Measurements from ENCODE around the gene IGSF9. TPM values are rescaled to one million over a fixed set of nuclear protein-coding genes. Genes with fewer than 3 reads are reported as not detected.

Gene IGSF9
- total RNA-seq, 2 experiments from 2014 or later: not detected

GRCh38 chr1:159922511-159923202 lies 22.8 kb downstream of the IGSF9 start:
- Histone ChIP-seq H3K4me3 (ENCODE audit: low read length) (peak overlapping the region; percentile 98), H3K36me3 (ENCODE audit: insufficient read depth, low read length) (peaks cover 55% of the 10 kb centered on the region), H3K9me3 (ENCODE audit: control insufficient read depth in 1 of 2, insufficient read depth in 1 of 2, low read length in 2 of 2) (no peaks in the 10 kb centered on the region), H3K4me1 (ENCODE audit: insufficient read depth, low read length) (peaks cover 73% of the 10 kb centered on the region), H3K27ac (ENCODE audit: low read depth in 1 of 2, low read length in 2 of 2) (peak overlapping the region; percentile 99 to 100), H3K27me3 (ENCODE audit: control insufficient read depth in 1 of 2, insufficient read depth in 2 of 2, low read length in 2 of 2) (no peaks in the 10 kb centered on the region)
- DNase-seq: no peak
- peaks cover 73% of the 10 kb centered on the region for H3K36me3 Mint-ChIP-seq (ENCODE audit: low read depth)
- peak overlapping the region; percentile 94 for H3K27ac Mint-ChIP-seq
- TF ChIP-seq CTCF (IDR thresholded peaks at IDR 0.05): no peak
- no peaks in the 10 kb centered on the region for H3K27me3 Mint-ChIP-seq
- intact Hi-C loops (cut with DNase I, micrococcal nuclease): loop anchor here (2.0 to 10.0 kb wide), 3 partner anchors 30 to 362 kb away; partner anchors contain the start of gene PEX19 (in 1 of the 2)
- peaks cover 53% of the 10 kb centered on the region for H3K4me1 Mint-ChIP-seq (ENCODE audit: low read depth)
- no peak for ATAC-seq (ENCODE audit: poor library complexity)
- ChIA-PET CTCF (interaction anchor here (0.7 to 4.5 kb wide), 6 partner anchors 15 to 329 kb away, joined by 3 to 27 read pairs (median 4); partner anchors contain the start of gene DUSP23), POLR2A (interaction anchor here (0.7 to 3.5 kb wide), 10 partner anchors 14 to 1827 kb away, joined by 3 to 18 read pairs (median 6); partner anchors contain the start of genes DCAF8, DUSP12, DUSP23 and IGSF8)
- no peaks in the 10 kb centered on the region for H3K9me3 Mint-ChIP-seq
- peak overlapping the region; percentile 94 for H3K4me3 Mint-ChIP-seq

DNA sequence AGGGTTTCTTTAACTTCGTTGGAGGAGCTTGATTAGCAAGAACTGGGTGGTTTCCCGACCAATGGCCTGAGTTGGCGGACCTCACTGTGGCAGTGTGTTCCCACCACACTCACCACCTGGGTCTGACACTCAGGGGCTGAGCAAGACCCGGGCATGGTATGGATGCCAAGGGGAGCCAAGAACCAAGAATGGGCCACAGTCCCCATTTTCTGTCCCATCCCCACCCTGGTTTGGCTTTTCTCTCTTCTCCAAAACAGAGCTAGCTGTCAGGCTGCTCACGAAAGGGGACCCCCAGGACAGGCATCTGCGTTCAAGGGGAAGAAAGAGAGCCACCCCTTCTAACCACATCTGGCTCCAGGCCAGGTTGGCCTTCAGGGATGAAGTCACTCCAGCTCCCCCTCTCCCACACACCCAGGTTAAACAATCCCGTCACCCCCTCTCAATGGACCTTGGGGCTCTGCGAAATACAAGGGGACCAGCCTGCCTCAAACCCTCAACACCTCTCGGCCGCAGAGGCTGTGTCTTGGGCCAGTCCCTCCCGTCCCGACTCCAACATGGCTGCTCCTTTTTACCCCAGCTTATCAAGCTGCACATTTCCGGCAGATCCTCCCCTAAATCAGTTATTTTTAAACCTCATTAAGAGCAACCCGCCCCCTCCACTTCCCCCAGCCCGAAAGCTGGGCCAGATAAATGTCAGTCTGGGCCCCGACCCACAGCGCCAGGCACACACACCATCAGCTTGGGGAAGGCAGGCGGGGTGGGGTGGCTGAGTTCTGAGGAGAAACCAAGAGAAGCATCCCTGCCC lies 23.5 kb downstream of the IGSF9 start:
- intact Hi-C loops (cut with DNase I, micrococcal nuclease): loop anchor here (2.0 to 10.0 kb wide), 3 partner anchors 29 to 363 kb away; partner anchors contain the start of gene PEX19 (in 1 of the 2)
- Mint-ChIP-seq H3K27me3 (no peaks in the 10 kb centered on the region), H3K9me3 (no peaks in the 10 kb centered on the region), H3K27ac (peak overlapping the region; percentile 94), H3K4me1 (ENCODE audit: low read depth) (peaks cover 56% of the 10 kb centered on the region), H3K36me3 (ENCODE audit: low read depth) (peaks cover 78% of the 10 kb centered on the region), H3K4me3 (peak overlapping the region; percentile 94)
- peaks cover 73% of the 10 kb centered on the region for H3K4me1 ChIP-seq (ENCODE audit: insufficient read depth, low read length)
- no peak for TF ChIP-seq CTCF (IDR thresholded peaks at IDR 0.05)
- H3K36me3 ChIP-seq (ENCODE audit: insufficient read depth, low read length): peaks cover 60% of the 10 kb centered on the region
- H3K27ac ChIP-seq (ENCODE audit: low read depth in 1 of 2, low read length in 2 of 2): peak overlapping the region; percentile 99 to 100
- ChIA-PET POLR2A (interaction anchor here (1.0 to 2.8 kb wide), 3 partner anchors 24 to 341 kb away, joined by 4 to 13 read pairs (median 6); partner anchors contain the start of genes DCAF8, DUSP23 and IGSF9), CTCF (interaction anchor here (1.0 to 4.5 kb wide), 3 partner anchors 16 to 141 kb away, joined by 4 to 27 read pairs (median 5); partner anchors contain the start of gene DUSP23)
- no peaks in the 10 kb centered on the region for H3K27me3 ChIP-seq (ENCODE audit: control insufficient read depth in 1 of 2, insufficient read depth in 2 of 2, low read length in 2 of 2)
- DNase-seq (peak in 5 of 14 experiments; percentile 36 to 67 (median 59)), ATAC-seq (ENCODE audit: poor library complexity) (no peak)
- no peaks in the 10 kb centered on the region for H3K9me3 ChIP-seq (ENCODE audit: control insufficient read depth in 1 of 2, insufficient read depth in 1 of 2, low read length in 2 of 2)
- H3K4me3 ChIP-seq (ENCODE audit: low read length): peak overlapping the region; percentile 98

DNA sequence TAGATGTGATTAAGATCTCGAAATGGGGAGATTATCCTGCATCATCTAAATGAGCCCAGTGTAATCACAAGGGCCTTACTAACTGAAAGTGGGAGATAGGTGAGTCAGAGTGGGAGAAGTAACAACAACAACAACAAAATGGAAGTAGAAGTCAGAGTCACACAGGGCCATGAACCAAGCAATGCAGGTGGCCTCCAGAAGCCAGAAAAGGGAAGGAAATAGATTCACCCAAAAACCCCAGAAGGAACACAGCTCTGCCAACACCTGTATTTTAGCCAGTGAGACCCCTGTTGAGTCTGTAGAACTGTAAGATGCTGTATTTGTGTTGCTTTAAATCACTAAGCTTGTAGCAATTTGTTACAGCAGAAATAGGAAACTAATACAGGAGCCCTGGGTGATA lies 24.2 kb downstream of the IGSF9 start:
- H3K9me3 ChIP-seq (ENCODE audit: control insufficient read depth in 1 of 2, insufficient read depth in 1 of 2, low read length in 2 of 2): no peaks in the 10 kb centered on the region
- no peak for TF ChIP-seq CTCF (IDR thresholded peaks at IDR 0.05)
- Mint-ChIP-seq H3K27ac (peak overlapping the region; percentile 94), H3K4me3 (peak overlapping the region; percentile 94), H3K9me3 (no peaks in the 10 kb centered on the region), H3K36me3 (ENCODE audit: low read depth) (peaks cover 81% of the 10 kb centered on the region), H3K4me1 (ENCODE audit: low read depth) (peaks cover 54% of the 10 kb centered on the region), H3K27me3 (no peaks in the 10 kb centered on the region)
- peak overlapping the region; percentile 98 for H3K4me3 ChIP-seq (ENCODE audit: low read length)
- DNase-seq (peak in 3 of 14 experiments; percentile 40 to 69 (median 65)), ATAC-seq (ENCODE audit: poor library complexity) (no peak)
- H3K27me3 ChIP-seq (ENCODE audit: control insufficient read depth in 1 of 2, insufficient read depth in 2 of 2, low read length in 2 of 2): no peaks in the 10 kb centered on the region
- intact Hi-C loops (cut with DNase I, micrococcal nuclease): loop anchor here (10.0 kb wide), 2 partner anchors 66 to 364 kb away; partner anchors contain the start of gene PEX19 (in 1 of the 2)
- H3K27ac ChIP-seq (ENCODE audit: low read depth in 1 of 2, low read length in 2 of 2): peak overlapping the region; percentile 99 to 100
- ChIA-PET POLR2A (interaction anchor here (1.0 to 2.8 kb wide), 2 partner anchors 25 to 140 kb away, joined by 4 to 13 read pairs; partner anchors contain the start of genes DUSP23 and IGSF9), CTCF (interaction anchor here (1.0 to 1.1 kb wide), 2 partner anchors 16 to 141 kb away, joined by 4 to 5 read pairs; partner anchors contain the start of gene DUSP23)
- H3K36me3 ChIP-seq (ENCODE audit: insufficient read depth, low read length): peaks cover 65% of the 10 kb centered on the region
- H3K4me1 ChIP-seq (ENCODE audit: insufficient read depth, low read length): peaks cover 72% of the 10 kb centered on the region
